H1 (cell line): ENCODE data around the gene OTUB1.

Source experiments
- CEBPB ChIP-seq: IDR thresholded peaks from 2 replicates; pipeline ENCODE4 v1.6.1; 2012; ENCODE audit warnings: low read depth, low read length
- EGR1 ChIP-seq: IDR thresholded peaks from 2 replicates; pipeline ENCODE4 v1.6.1; 2011; ENCODE audit warnings: low read depth, low read length, borderline replicate concordance
- EP300 ChIP-seq, 2 experiments: IDR thresholded peaks; 1 replicate in 1 of 2; 2 replicates in 1 of 2; pipeline ENCODE4 v1.6.1; 2011 to 2012; ENCODE audit warnings: low read depth in 2 of 2, low read length in 2 of 2, mild to moderate bottlenecking in 2 of 2, borderline replicate concordance in 1 of 2, inconsistent platforms in 1 of 2, moderate library complexity in 1 of 2
- NRF1 ChIP-seq: IDR thresholded peaks from 2 replicates; pipeline ENCODE4 v1.6.1; 2011; ENCODE audit warnings: mild to moderate bottlenecking, low read depth, low read length, improper control_type of control experiment
- POLR2A ChIP-seq, 2 experiments: IDR thresholded peaks; 1 replicate in 1 of 2; 2 replicates in 1 of 2; pipeline ENCODE4 v1.6.1; 2011; ENCODE audit warnings: low read depth in 2 of 2, low read length in 2 of 2, mild to moderate bottlenecking in 2 of 2; ENCODE audit errors: control extremely low read depth in 1 of 2
- POLR2AphosphoS5 ChIP-seq: IDR thresholded peaks from 2 replicates; pipeline ENCODE4 v1.6.1; 2011; ENCODE audit warnings: low read depth, low read length
- RFX5 ChIP-seq: IDR thresholded peaks from 2 replicates; pipeline ENCODE4 v1.6.1; 2011; ENCODE audit warnings: low read depth, low read length, improper control_type of control experiment, borderline replicate concordance
- SUZ12 ChIP-seq: fragments of 200-600 bp; sonication (generic); IDR thresholded peaks from 2 replicates; pipeline ENCODE4 v1.6.1; 2012; ENCODE audit warnings: mild to moderate bottlenecking, inconsistent platforms, low read length, moderate library complexity, mixed read lengths
- TAF1 ChIP-seq: IDR thresholded peaks from 2 replicates; pipeline ENCODE4 v1.6.1; 2011; ENCODE audit warnings: mild to moderate bottlenecking, low read depth, low read length
- ZNF274 ChIP-seq: IDR thresholded peaks from 2 replicates; pipeline ENCODE4 v1.7.0; 2012; ENCODE audit warnings: low read length, borderline replicate concordance; ENCODE audit errors: extremely low read depth
- TF ChIP-seq, protein P1 (sequence below), 3 experiments: IDR thresholded peaks; 1 replicate in 2 of 3; 2 replicates in 1 of 3; pipeline versions ENCODE4 v1.5.1 to v1.6.1; 2011; ENCODE audit warnings: low read length in 3 of 3, mild to moderate bottlenecking in 3 of 3, inconsistent platforms in 2 of 3, low read depth in 1 of 3, moderate library complexity in 1 of 3; ENCODE audit not compliant: insufficient read depth in 1 of 3; ENCODE audit errors: control extremely low read depth in 1 of 3
- TF ChIP-seq, protein P2 (sequence below): IDR thresholded peaks from 2 replicates; pipeline ENCODE4 v1.6.1; 2012; ENCODE audit warnings: low read length, inconsistent platforms

DNA sequence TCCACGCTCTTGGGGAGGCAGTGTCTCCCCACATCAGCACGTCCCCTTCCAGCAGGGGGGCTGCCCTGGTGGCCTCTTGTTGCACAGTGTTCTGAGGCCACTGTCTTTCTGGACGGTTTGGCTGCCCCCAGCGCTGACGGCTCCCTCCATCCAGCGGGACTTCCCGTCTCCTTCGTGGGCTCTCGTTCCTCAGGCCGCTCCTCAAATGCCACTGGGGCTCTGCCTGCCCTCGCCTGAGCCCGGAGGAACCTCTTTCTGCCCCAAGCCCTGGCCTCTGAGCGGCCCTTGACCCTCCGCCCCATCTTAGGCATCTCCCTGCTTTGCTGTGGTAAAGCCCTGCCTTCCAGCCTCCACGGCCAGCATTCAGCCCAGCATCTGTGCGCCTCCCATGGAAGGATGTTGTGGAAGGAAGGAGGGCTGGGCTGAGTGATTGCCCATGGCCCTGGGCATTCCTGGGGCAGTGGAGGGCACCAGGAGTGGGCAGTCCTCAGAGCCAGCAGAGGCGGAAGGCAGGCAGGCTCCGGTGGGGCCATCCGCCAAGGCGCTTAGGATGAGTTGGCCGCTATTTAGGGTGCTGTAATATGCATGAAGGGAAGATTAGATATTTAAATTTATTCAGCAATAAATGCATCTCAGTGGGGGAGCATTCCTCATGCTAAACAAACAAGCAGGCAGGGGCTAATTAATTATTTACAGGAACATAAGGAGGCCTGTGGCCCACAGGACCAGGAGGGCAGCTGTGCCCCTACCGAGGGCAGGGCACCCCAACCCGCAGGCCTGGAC is 17.8 kb downstream of the OTUB1 start:
- TF ChIP-seq, protein P1, sequence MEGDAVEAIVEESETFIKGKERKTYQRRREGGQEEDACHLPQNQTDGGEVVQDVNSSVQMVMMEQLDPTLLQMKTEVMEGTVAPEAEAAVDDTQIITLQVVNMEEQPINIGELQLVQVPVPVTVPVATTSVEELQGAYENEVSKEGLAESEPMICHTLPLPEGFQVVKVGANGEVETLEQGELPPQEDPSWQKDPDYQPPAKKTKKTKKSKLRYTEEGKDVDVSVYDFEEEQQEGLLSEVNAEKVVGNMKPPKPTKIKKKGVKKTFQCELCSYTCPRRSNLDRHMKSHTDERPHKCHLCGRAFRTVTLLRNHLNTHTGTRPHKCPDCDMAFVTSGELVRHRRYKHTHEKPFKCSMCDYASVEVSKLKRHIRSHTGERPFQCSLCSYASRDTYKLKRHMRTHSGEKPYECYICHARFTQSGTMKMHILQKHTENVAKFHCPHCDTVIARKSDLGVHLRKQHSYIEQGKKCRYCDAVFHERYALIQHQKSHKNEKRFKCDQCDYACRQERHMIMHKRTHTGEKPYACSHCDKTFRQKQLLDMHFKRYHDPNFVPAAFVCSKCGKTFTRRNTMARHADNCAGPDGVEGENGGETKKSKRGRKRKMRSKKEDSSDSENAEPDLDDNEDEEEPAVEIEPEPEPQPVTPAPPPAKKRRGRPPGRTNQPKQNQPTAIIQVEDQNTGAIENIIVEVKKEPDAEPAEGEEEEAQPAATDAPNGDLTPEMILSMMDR (IDR thresholded peaks at IDR 0.05; ENCODE audit: control extremely low read depth in 1 of 3, insufficient read depth in 1 of 3, low read depth in 1 of 3, low read length in 3 of 3), result no peak
- no peak for TF ChIP-seq RFX5
- no peak for TF ChIP-seq TAF1
- TF ChIP-seq SUZ12, result no peak
- TF ChIP-seq EGR1, result no peak
- no peak for TF ChIP-seq CEBPB
- TF ChIP-seq EP300 (IDR thresholded peaks at IDR 0.05; ENCODE audit: borderline replicate concordance in 1 of 2, low read depth in 2 of 2, low read length in 2 of 2), result no peak
- no peak for TF ChIP-seq ZNF274
- TF ChIP-seq POLR2A (IDR thresholded peaks at IDR 0.05; ENCODE audit: control extremely low read depth in 1 of 2, low read depth in 2 of 2, low read length in 2 of 2), result no peak
- no peak for TF ChIP-seq POLR2AphosphoS5
- TF ChIP-seq NRF1, result no peak
- TF ChIP-seq, protein P2, sequence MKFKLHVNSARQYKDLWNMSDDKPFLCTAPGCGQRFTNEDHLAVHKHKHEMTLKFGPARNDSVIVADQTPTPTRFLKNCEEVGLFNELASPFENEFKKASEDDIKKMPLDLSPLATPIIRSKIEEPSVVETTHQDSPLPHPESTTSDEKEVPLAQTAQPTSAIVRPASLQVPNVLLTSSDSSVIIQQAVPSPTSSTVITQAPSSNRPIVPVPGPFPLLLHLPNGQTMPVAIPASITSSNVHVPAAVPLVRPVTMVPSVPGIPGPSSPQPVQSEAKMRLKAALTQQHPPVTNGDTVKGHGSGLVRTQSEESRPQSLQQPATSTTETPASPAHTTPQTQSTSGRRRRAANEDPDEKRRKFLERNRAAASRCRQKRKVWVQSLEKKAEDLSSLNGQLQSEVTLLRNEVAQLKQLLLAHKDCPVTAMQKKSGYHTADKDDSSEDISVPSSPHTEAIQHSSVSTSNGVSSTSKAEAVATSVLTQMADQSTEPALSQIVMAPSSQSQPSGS, result no peak
